Endodermal cell (in vitro differentiated cells): ENCODE measurements around the gene NUDT9. TPM values are rescaled to one million over a fixed set of nuclear protein-coding genes. Genes with fewer than 3 reads are reported as not detected.

Experiments
- DNase-seq: peaks from one replicate; pipeline ENCODE4 v3.0.0-alpha.2; 2017
- H3K27ac ChIP-seq: 2 replicates; pipeline ENCODE4 v1.5.1; 2013; ENCODE audit warnings: mild to moderate bottlenecking, low read depth, low read length, moderate library complexity
- H3K27me3 ChIP-seq: 2 replicates; pipeline ENCODE4 v1.6.1; 2013; ENCODE audit warnings: mild to moderate bottlenecking, low read length, moderate library complexity; ENCODE audit not compliant: insufficient read depth, control insufficient read depth, poor library complexity, severe bottlenecking
- H3K36me3 ChIP-seq: 2 replicates; pipeline ENCODE4 v1.7.0; 2013; ENCODE audit warnings: mild to moderate bottlenecking, low read length, moderate library complexity; ENCODE audit not compliant: control insufficient read depth, insufficient read depth
- H3K4me1 ChIP-seq: one replicate; pipeline ENCODE4 v1.7.0; 2013; ENCODE audit warnings: low read length; ENCODE audit not compliant: control insufficient read depth, insufficient read depth
- H3K4me3 ChIP-seq: 2 replicates; pipeline ENCODE4 v1.5.1; 2013; ENCODE audit warnings: mild to moderate bottlenecking, low read length, moderate library complexity
- H3K9ac ChIP-seq: 2 replicates; pipeline ENCODE4 v1.6.1; 2013; ENCODE audit warnings: mild to moderate bottlenecking, low read length, moderate library complexity; ENCODE audit not compliant: poor library complexity, severe bottlenecking; ENCODE audit errors: extremely low read depth
- H3K9me3 ChIP-seq: 2 replicates; pipeline ENCODE4 v1.6.1; 2013; ENCODE audit warnings: mild to moderate bottlenecking, low read length, moderate library complexity; ENCODE audit not compliant: control insufficient read depth
- H3K27ac Mint-ChIP-seq: 2 replicates; pipeline ENCODE4 v1.8.0; 2020; ENCODE audit warnings: mixed read lengths
- H3K27me3 Mint-ChIP-seq: 2 replicates; pipeline ENCODE4 v1.8.0; 2021; ENCODE audit warnings: mild to moderate bottlenecking, mixed read lengths; ENCODE audit not compliant: insufficient read depth
- H3K36me3 Mint-ChIP-seq: 2 replicates; pipeline ENCODE4 v1.8.0; 2020; ENCODE audit warnings: low read depth, mixed read lengths
- H3K4me1 Mint-ChIP-seq: 2 replicates; pipeline ENCODE4 v1.8.0; 2020; ENCODE audit warnings: mixed read lengths
- H3K4me3 Mint-ChIP-seq: 2 replicates; pipeline ENCODE4 v1.8.0; 2020; ENCODE audit warnings: mild to moderate bottlenecking, moderate library complexity, mixed read lengths
- H3K9me3 Mint-ChIP-seq: 2 replicates; pipeline ENCODE4 v1.8.0; 2020; ENCODE audit warnings: mild to moderate bottlenecking, mixed read lengths
- CTCF ChIP-seq: fragments of 200-600 bp; sonication (generic); conservative IDR thresholded peaks from 2 replicates; pipeline ENCODE4 v1.5.0; 2021; ENCODE audit warnings: antibody characterized with exemption, mild to moderate bottlenecking
- WGBS, 2 experiments: methylation state at CpG; one replicate each; pipeline versions ENCODE4 v1.1.5 to v1.1.7; 2013; ENCODE audit warnings: missing lambda C conversion rate in 2 of 2, mixed read lengths in 1 of 2; ENCODE audit not compliant: insufficient coverage in 1 of 2, insufficient read length in 1 of 2; 5-methylcytosine and 5-hydroxymethylcytosine counted together
- total RNA-seq, 2 donors: library from RNA; stranded (reverse); fragmentation: NEBNext Ultra II Directional in 1 of 2; extraction: Animal tissue kit (Norgen Biotek cat#: 25700) in 1 of 2; gene quantifications; 2 replicates in 1 of 2; 3 replicates in 1 of 2; pipeline ENCODE4 v1.2.1, GENCODE V29; 2021

Gene NUDT9
- total RNA-seq, 2 donors from 2014 or later, result 23.2 to 28.6 TPM

- no peak overlapping the region for H3K27ac ChIP-seq
- H3K27me3 Mint-ChIP-seq, result no peaks in the 10 kb centered on the region
- no peaks in the 10 kb centered on the region for H3K36me3 ChIP-seq
- DNase-seq, result no peak
- no peak overlapping the region for H3K27ac Mint-ChIP-seq
- H3K4me3 ChIP-seq, result no peak overlapping the region
- no peaks in the 10 kb centered on the region for H3K27me3 ChIP-seq
- 97% methylated on average over 5 to 6 of the region's 6 CpGs for WGBS, 2 experiments
- H3K36me3 Mint-ChIP-seq, result no peaks in the 10 kb centered on the region
- H3K9me3 ChIP-seq, result no peaks in the 10 kb centered on the region
- no peaks in the 10 kb centered on the region for H3K9me3 Mint-ChIP-seq
- no peak overlapping the region for H3K9ac ChIP-seq
- H3K4me1 ChIP-seq, result no peaks in the 10 kb centered on the region
- no peak for TF ChIP-seq CTCF
- peaks cover 17% of the 10 kb centered on the region for H3K4me1 Mint-ChIP-seq
- H3K4me3 Mint-ChIP-seq, result no peak overlapping the region
These were observed 6.6 kb downstream of the NUDT9 start for GRCh38 chr4:87428979-87429378.

- Mint-ChIP-seq H3K4me1 (peaks cover 16% of the 10 kb centered on the region), H3K9me3 (no peaks in the 10 kb centered on the region), H3K4me3 (no peak overlapping the region), H3K36me3 (peaks cover 3% of the 10 kb centered on the region), H3K27me3 (no peaks in the 10 kb centered on the region), H3K27ac (no peak overlapping the region)
- TF ChIP-seq CTCF, result no peak
- Histone ChIP-seq H3K27ac (no peak overlapping the region), H3K9ac (no peak overlapping the region), H3K27me3 (no peaks in the 10 kb centered on the region), H3K36me3 (no peaks in the 10 kb centered on the region), H3K9me3 (no peaks in the 10 kb centered on the region), H3K4me3 (no peak overlapping the region), H3K4me1 (no peaks in the 10 kb centered on the region)
- 93 to 95% methylated on average over 2 of the region's 2 CpGs for WGBS, 2 experiments
- DNase-seq, result no peak
These were observed 7.7 kb downstream of the NUDT9 start for GRCh38 chr4:87430038-87430437.

- Histone ChIP-seq H3K27ac (no peak overlapping the region), H3K27me3 (no peaks in the 10 kb centered on the region), H3K36me3 (peaks cover 9% of the 10 kb centered on the region), H3K4me3 (no peak overlapping the region), H3K9ac (no peak overlapping the region), H3K9me3 (no peaks in the 10 kb centered on the region), H3K4me1 (no peaks in the 10 kb centered on the region)
- Mint-ChIP-seq H3K36me3 (peaks cover 29% of the 10 kb centered on the region), H3K27ac (peak overlapping the region; percentile 9), H3K4me1 (peaks cover 16% of the 10 kb centered on the region), H3K4me3 (no peak overlapping the region), H3K9me3 (no peaks in the 10 kb centered on the region), H3K27me3 (no peaks in the 10 kb centered on the region)
- WGBS, 2 experiments, result 100% methylated on average over 2 of the region's 2 CpGs; no CpG with 5 or more reads in 1 of the 2 experiments
- DNase-seq, result no peak
- TF ChIP-seq CTCF, result no peak
These were observed 11.0 kb downstream of the NUDT9 start for GRCh38 chr4:87433342-87433741.
